Right lobe of liver (tissue), 4 donors: ENCODE data around the gene OR1M1.

Experiments used
- CTCF ChIP-seq, 4 donors: fragments of 200-600 bp in 3 of 4; fragments of 450-650 bp in 1 of 4; IDR thresholded peaks; one replicate each; pipeline versions ENCODE4 v1.5.1 to v1.8.0; 2016 to 2022; ENCODE audit warnings: antibody characterized with exemption in 4 of 4, mild to moderate bottlenecking in 2 of 4
- POLR2A ChIP-seq: fragments of 450-650 bp; IDR thresholded peaks from one replicate; pipeline ENCODE4 v1.6.1; 2017; ENCODE audit warnings: antibody characterized with exemption, mild to moderate bottlenecking
- donor health status: DM: no; HTN: no; CAD: no.
- donor health status: DM: no; HTN: no; CAD: no.
- donor health status: DM: no; HTN: yes; CAD: no.

GRCh38 chr19:9139609-9140158 lies 52.8 kb downstream of the OR1M1 start:
- TF ChIP-seq CTCF (IDR thresholded peaks at IDR 0.05) (no peak), POLR2A (no peak)
